Endodermal cell (in vitro differentiated cells): ENCODE results near the gene MKS1. TPM values are rescaled to one million over a fixed set of nuclear protein-coding genes. Genes with fewer than 3 reads are reported as not detected.
A peak's percentile ranks its signal among the peaks of the same experiment; 100 is the strongest.

Experiments used
- DNase-seq: peaks from one replicate; pipeline ENCODE4 v3.0.0-alpha.2; 2017
- H3K27ac ChIP-seq: 2 replicates; pipeline ENCODE4 v1.5.1; 2013; ENCODE audit warnings: mild to moderate bottlenecking, low read depth, low read length, moderate library complexity
- H3K27me3 ChIP-seq: 2 replicates; pipeline ENCODE4 v1.6.1; 2013; ENCODE audit warnings: mild to moderate bottlenecking, low read length, moderate library complexity; ENCODE audit not compliant: insufficient read depth, control insufficient read depth, poor library complexity, severe bottlenecking
- H3K36me3 ChIP-seq: 2 replicates; pipeline ENCODE4 v1.7.0; 2013; ENCODE audit warnings: mild to moderate bottlenecking, low read length, moderate library complexity; ENCODE audit not compliant: control insufficient read depth, insufficient read depth
- H3K4me1 ChIP-seq: one replicate; pipeline ENCODE4 v1.7.0; 2013; ENCODE audit warnings: low read length; ENCODE audit not compliant: control insufficient read depth, insufficient read depth
- H3K4me3 ChIP-seq: 2 replicates; pipeline ENCODE4 v1.5.1; 2013; ENCODE audit warnings: mild to moderate bottlenecking, low read length, moderate library complexity
- H3K9ac ChIP-seq: 2 replicates; pipeline ENCODE4 v1.6.1; 2013; ENCODE audit warnings: mild to moderate bottlenecking, low read length, moderate library complexity; ENCODE audit not compliant: poor library complexity, severe bottlenecking; ENCODE audit errors: extremely low read depth
- H3K9me3 ChIP-seq: 2 replicates; pipeline ENCODE4 v1.6.1; 2013; ENCODE audit warnings: mild to moderate bottlenecking, low read length, moderate library complexity; ENCODE audit not compliant: control insufficient read depth
- H3K27ac Mint-ChIP-seq: 2 replicates; pipeline ENCODE4 v1.8.0; 2020; ENCODE audit warnings: mixed read lengths
- H3K27me3 Mint-ChIP-seq: 2 replicates; pipeline ENCODE4 v1.8.0; 2021; ENCODE audit warnings: mild to moderate bottlenecking, mixed read lengths; ENCODE audit not compliant: insufficient read depth
- H3K36me3 Mint-ChIP-seq: 2 replicates; pipeline ENCODE4 v1.8.0; 2020; ENCODE audit warnings: low read depth, mixed read lengths
- H3K4me1 Mint-ChIP-seq: 2 replicates; pipeline ENCODE4 v1.8.0; 2020; ENCODE audit warnings: mixed read lengths
- H3K4me3 Mint-ChIP-seq: 2 replicates; pipeline ENCODE4 v1.8.0; 2020; ENCODE audit warnings: mild to moderate bottlenecking, moderate library complexity, mixed read lengths
- H3K9me3 Mint-ChIP-seq: 2 replicates; pipeline ENCODE4 v1.8.0; 2020; ENCODE audit warnings: mild to moderate bottlenecking, mixed read lengths
- WGBS, 2 experiments: methylation state at CpG; one replicate each; pipeline versions ENCODE4 v1.1.5 to v1.1.7; 2013; ENCODE audit warnings: missing lambda C conversion rate in 2 of 2, mixed read lengths in 1 of 2; ENCODE audit not compliant: insufficient coverage in 1 of 2, insufficient read length in 1 of 2; 5-methylcytosine and 5-hydroxymethylcytosine counted together
- total RNA-seq, 2 donors: library from RNA; stranded (reverse); fragmentation: NEBNext Ultra II Directional in 1 of 2; extraction: Animal tissue kit (Norgen Biotek cat#: 25700) in 1 of 2; gene quantifications; 2 replicates in 1 of 2; 3 replicates in 1 of 2; pipeline ENCODE4 v1.2.1, GENCODE V29; 2021
- TF ChIP-seq, protein P1 (sequence below): fragments of 200-600 bp; sonication (generic); conservative IDR thresholded peaks from 2 replicates; pipeline ENCODE4 v1.5.0; 2021; ENCODE audit warnings: antibody characterized with exemption, mild to moderate bottlenecking

MKS1 gene
- total RNA-seq, 2 donors from 2014 or later, result 31.8 to 32.2 TPM

DNA sequence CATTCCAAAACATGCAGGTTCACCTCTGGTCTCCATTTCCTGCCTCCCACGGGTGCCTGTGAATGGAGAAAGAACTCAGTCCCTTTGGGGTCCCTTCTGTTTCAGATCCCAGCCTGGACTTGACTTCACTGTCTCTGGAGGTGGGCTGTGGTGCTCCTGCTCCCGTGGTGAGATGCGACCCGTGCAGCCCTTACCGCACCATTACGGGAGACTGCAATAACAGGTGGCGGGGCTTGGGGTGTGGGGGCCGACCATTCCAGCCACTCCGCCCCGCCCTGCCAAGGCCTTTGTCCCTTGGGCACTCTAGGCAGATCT lies 29.9 kb upstream of the MKS1 start:
- Mint-ChIP-seq H3K4me1 (no peaks in the 10 kb centered on the region), H3K27me3 (peaks cover 97% of the 10 kb centered on the region), H3K27ac (no peak overlapping the region), H3K9me3 (peaks cover 10% of the 10 kb centered on the region), H3K36me3 (no peaks in the 10 kb centered on the region), H3K4me3 (peak overlapping the region; percentile 38)
- Histone ChIP-seq H3K36me3 (no peaks in the 10 kb centered on the region), H3K27me3 (peaks cover 93% of the 10 kb centered on the region), H3K9ac (no peak overlapping the region), H3K27ac (no peak overlapping the region), H3K4me1 (no peaks in the 10 kb centered on the region), H3K9me3 (no peaks in the 10 kb centered on the region), H3K4me3 (peak overlapping the region; percentile 58)
- 47 to 60% methylated on average over 9 to 10 of the region's 10 CpGs for WGBS, 2 experiments
- no peak for DNase-seq
- TF ChIP-seq, protein P1, sequence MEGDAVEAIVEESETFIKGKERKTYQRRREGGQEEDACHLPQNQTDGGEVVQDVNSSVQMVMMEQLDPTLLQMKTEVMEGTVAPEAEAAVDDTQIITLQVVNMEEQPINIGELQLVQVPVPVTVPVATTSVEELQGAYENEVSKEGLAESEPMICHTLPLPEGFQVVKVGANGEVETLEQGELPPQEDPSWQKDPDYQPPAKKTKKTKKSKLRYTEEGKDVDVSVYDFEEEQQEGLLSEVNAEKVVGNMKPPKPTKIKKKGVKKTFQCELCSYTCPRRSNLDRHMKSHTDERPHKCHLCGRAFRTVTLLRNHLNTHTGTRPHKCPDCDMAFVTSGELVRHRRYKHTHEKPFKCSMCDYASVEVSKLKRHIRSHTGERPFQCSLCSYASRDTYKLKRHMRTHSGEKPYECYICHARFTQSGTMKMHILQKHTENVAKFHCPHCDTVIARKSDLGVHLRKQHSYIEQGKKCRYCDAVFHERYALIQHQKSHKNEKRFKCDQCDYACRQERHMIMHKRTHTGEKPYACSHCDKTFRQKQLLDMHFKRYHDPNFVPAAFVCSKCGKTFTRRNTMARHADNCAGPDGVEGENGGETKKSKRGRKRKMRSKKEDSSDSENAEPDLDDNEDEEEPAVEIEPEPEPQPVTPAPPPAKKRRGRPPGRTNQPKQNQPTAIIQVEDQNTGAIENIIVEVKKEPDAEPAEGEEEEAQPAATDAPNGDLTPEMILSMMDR, result no peak

DNA sequence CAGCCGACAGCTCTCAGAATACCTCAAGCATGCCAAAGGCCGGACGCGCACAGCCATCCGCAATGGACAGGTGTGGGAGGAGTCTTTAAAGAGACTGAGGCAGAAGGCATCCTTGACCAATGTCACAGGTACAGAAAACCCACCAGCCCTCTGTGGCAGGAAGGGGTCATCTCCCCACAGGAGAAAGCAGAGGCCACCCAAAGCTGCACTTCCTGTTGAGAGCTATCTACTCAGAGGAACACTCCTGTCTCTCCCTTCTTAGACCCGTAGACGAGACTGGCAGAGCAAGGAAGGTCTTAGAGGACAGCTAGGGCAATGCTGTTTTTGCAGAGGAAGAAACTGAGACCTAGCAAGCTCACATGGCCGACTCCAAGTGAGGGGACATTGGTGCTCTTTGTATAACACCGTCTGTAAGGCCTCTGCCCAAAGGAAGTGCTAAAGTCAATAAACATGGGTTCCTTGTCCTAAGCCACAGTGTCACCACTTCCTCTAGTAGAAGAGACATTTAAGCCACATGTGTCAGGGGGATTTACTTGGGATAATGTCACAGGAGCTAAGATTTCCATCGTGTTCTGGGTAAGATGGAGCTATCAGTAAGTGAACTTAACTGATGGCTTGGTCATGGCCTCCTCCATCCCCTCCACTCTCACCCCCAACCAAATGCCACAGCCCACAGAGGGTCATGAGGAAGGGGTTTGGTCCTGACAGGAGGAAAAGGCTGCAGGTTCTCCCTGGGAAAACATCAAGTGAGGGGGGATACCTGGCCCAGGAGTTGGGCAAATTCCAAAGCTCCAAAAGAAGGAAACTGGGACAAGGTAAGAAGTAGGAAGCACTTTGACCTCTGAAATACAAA lies 28.7 kb upstream of the MKS1 start:
- no peak overlapping the region for H3K4me3 ChIP-seq
- DNase-seq, result peak; percentile 40
- no peak overlapping the region for H3K9ac ChIP-seq
- H3K4me1 ChIP-seq, result no peaks in the 10 kb centered on the region
- WGBS, 2 experiments, result 86 to 88% methylated on average over 2 to 10 of the region's 10 CpGs
- TF ChIP-seq, protein P1, result no peak
- Mint-ChIP-seq H3K27ac (no peak overlapping the region), H3K4me1 (no peaks in the 10 kb centered on the region), H3K36me3 (no peaks in the 10 kb centered on the region), H3K27me3 (peaks cover 97% of the 10 kb centered on the region), H3K9me3 (peaks cover 10% of the 10 kb centered on the region), H3K4me3 (no peak overlapping the region)
- H3K27me3 ChIP-seq, result peaks cover 91% of the 10 kb centered on the region
- no peaks in the 10 kb centered on the region for H3K36me3 ChIP-seq
- no peak overlapping the region for H3K27ac ChIP-seq
- H3K9me3 ChIP-seq, result no peaks in the 10 kb centered on the region

- TF ChIP-seq, protein P1, result no peak
- Histone ChIP-seq H3K27me3 (peaks cover 92% of the 10 kb centered on the region), H3K27ac (no peak overlapping the region), H3K9me3 (no peaks in the 10 kb centered on the region), H3K9ac (no peak overlapping the region), H3K4me3 (no peak overlapping the region), H3K36me3 (no peaks in the 10 kb centered on the region), H3K4me1 (no peaks in the 10 kb centered on the region)
- no peak overlapping the region for H3K4me3 Mint-ChIP-seq
- H3K27ac Mint-ChIP-seq, result no peak overlapping the region
- peaks cover 10% of the 10 kb centered on the region for H3K9me3 Mint-ChIP-seq
- WGBS, 2 experiments, result 81 to 87% methylated on average over 1 of the region's 1 CpG
- no peaks in the 10 kb centered on the region for H3K36me3 Mint-ChIP-seq
- DNase-seq, result no peak
- H3K4me1 Mint-ChIP-seq, result no peaks in the 10 kb centered on the region
- peaks cover 97% of the 10 kb centered on the region for H3K27me3 Mint-ChIP-seq
Observed at GRCh38 chr17:58246781-58247180, 27.7 kb upstream of the MKS1 start.
